NCI-H1092 (cell line): Measurements from ENCODE around the gene ZNF469.
"Not testable (repeated sequence)": the region's sequence is repeated elsewhere in the genome, so short reads cannot be mapped to it uniquely, and the experiment has no call there.

Source experiments
- DNase-seq: peaks from one replicate; lab custom pipeline; 2025; lab: John Stamatoyannopoulos, UW

Gene ZNF469

DNA sequence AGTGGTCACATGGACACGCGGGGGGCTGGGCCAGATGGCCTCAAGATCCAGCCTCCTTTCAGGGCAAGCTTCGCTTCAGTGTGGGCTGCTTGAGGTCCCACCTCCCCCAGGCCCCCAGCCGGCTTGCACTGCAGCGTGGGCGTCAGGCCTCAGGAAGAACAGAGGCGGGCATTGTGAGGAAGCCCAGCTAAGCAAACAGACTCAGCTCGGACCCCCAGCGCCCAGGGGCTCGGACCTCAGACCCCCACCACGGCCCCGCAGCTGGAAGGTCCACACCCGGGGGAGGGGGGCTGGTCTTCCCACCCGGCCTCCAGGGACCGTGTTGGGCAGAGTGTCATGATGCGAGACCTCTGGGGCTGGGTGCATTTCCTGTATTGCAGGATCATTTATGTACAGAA lies 24.7 kb upstream of the ZNF469 start:
- DNase-seq = no peak

DNA sequence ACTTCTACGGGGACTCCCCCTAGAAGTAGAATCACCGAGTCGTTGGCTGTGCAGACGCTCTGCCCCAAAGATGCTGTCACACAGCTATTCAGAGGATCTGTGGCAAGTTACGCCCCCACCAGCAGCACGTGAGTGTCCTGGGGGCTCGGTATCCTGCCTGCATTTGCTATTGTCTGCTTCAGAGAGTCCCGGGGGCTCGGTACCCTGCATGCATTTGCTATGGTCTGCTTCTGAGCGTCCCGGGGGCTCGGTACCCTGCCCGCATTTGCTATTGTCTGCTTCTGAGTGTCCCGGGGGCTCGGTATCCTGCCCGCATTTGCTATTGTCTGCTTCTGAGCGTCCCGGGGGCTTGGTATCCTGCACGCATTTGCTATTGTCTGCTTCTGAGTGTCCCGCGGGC lies 23.8 kb upstream of the ZNF469 start:
- no peak for DNase-seq

DNA sequence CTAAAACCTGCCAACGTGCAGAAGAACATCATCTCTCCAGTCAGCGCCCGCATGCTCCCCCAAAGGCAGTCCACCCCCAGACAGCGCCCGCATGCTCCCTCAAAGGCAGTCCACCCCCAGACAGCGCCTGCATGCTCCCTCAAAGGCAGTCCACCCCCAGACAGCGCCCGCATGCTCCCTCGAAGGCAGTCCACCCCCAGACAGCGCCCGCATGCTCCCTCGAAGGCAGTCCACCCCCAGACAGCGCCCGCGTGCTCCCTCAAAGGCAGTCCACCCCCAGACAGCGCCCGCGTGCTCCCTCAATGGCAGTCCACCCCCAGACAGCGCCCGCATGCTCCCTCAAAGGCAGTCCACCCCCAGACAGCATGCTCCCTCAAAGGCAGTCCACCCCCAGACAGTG lies 22.4 kb upstream of the ZNF469 start:
- not testable (repeated sequence) for DNase-seq

DNA sequence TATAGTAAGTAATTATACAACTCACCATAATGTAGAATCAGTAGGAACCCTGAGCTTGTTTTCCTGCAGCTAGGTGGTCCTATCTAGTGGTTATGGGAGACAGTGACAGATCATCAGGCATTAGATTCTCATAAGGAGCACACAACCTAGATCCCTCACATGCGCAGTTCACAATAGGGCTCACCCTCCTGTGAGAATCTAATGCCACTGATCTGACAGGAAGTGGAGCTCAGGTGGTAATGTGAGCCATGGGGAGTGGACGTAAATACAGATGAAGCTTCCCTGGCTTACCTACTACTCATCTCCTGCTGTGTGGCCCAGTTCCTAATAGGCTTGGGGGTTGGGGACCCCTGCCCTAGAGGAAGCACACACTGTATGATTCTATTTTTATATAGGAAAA lies 21.8 kb upstream of the ZNF469 start:
- no peak for DNase-seq

GRCh38 chr16:88361775-88362174 lies 21.0 kb upstream of the ZNF469 start:
- DNase-seq = no peak

DNA sequence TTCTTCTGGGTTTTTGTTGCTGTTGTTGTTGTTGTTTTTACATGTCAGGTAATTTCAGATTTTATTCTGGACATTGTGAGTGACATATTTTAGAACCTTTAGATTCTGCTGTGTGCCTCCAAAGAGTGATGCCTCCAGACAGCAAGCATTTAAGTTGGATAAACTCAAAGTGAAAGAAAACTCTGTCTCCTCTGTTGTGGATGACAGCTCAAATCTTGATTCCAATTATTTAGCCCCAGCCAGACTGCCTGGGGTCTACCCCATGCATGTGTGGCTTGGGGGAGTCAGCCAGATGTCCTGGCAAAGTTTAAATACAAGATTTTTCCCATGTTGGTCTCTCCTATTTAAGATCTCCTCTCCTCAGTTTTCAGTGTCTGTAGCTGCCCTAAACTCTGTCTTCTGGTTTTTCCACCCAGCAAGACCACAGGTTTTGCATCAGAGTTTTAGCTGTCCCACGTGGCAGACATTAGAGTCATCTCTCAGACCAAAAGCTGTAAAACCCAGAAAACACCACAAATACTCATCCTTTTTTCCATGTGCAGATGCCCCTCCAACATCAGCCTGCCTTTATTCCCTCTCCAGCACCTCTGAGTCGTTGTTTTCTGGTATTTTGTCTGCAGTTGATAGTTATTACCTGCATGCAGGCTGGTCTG lies 19.4 kb upstream of the ZNF469 start:
- DNase-seq = no peak

DNA sequence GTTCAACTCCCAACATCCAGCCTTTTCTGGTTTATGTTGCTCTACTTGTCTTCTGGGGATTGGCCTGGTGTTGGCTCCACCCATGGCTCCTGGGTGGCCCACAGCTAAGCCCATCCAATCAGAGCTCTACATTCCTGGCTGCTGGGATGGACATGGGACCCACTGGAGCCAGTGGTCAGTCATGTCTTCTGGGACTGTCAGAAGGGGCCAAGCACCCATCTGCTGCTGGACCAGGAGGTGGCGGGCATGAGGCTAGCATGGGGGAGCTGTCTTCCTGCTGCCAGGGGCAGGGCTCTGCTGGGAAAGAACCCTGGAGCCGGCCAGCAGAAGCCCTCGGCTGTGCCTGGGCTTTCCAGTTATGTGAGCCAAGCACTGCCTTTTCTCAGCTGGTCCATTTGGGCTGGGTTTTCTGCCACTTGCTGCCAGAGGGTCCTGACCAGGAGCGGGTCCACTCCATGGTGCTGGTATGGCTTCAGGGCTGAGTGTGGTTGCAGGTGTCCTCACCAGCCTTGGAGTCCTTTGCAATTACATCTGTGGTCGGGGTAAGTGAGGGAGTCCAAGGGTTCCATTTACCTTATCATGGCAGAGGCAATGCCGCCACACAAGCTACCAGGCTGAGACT lies 17.4 kb upstream of the ZNF469 start:
- no peak for DNase-seq

- DNase-seq = no peak
These were observed 16.6 kb upstream of the ZNF469 start for GRCh38 chr16:88366032-88366703.

DNA sequence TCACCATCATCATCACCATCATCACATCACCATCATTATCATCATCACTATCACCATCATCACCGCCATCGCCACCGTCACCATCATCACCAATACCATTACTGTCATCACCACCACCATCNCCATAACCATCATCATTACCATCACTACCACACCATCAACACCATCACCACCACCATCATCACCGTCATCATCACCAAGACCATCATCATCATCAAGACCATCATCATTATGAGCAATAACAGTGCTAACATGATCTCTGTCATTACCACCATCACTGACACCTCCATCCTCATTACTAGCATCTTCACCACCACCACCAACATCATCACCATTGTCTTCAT lies 16.1 kb upstream of the ZNF469 start:
- no peak for DNase-seq

GRCh38 chr16:88367560-88367959 lies 15.2 kb upstream of the ZNF469 start:
- DNase-seq = no peak

DNA sequence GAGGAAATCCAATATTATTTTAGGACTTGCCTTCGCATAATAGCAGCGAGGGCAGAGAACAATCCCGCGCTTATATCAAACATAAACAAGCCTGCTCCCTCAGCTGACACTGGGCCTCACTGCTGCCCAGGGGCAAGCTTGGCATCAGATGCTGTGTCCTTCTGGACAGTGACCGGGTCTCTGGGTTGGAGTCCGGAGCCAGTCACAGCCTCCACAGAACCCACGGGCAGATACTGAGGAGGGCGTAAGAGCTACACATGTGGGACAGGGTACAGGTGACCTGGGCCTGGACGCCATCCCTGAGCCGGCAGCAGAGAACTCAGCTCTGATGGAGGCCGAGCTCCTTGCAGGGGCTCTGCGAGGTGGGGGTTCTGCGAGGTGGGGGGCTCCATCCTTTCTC lies 14.7 kb upstream of the ZNF469 start:
- DNase-seq = no peak

DNA sequence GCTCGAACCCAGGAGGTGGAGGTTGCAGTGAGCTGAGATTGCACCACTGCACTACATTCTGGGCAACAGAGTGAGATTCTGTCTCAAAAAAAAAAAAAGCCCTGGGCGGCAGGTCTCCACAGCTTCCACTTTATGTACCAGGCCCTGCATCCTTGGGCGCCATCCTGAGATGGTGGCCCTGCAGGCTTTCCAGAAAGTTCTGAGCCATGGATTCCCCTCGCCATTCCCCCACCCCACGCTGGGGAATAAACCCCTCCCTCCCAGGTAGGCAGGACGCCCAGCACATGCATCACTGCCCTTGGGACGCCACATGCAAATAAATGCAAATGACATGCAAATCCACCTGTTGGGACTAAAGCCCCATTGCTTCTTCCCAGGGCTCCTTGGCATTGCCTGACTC lies 13.8 kb upstream of the ZNF469 start:
- DNase-seq = no peak

GRCh38 chr16:88369447-88370008 lies 13.2 kb upstream of the ZNF469 start:
- DNase-seq = no peak

- no peak for DNase-seq
These were observed 12.4 kb upstream of the ZNF469 start for GRCh38 chr16:88370365-88370764.

GRCh38 chr16:88372522-88372921 lies 10.2 kb upstream of the ZNF469 start:
- DNase-seq = no peak

DNA sequence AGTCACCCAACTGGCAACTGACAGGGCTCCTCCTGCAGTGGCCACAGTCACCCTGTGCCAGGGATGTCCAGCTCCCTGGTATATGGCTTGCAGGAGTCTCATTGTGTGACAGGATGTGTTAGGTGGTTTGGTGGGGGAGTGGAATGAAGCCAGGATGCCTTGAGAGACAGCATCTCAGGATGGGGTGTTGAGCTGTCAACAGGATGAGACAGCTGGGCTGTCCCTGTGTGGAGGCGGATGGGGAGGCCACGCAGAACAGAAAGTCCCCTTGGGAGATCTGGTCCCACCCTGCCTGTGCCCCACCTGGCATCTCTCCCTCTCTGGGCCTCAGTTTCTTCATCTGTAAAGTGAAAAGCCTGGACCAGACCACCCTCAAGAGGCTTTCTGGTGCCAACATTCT lies 9.5 kb upstream of the ZNF469 start:
- DNase-seq = no peak

- no peak for DNase-seq
These were observed 8.7 kb upstream of the ZNF469 start for GRCh38 chr16:88373927-88374492.

- DNase-seq = no peak
These were observed 8.0 kb upstream of the ZNF469 start for GRCh38 chr16:88374736-88375135.

DNA sequence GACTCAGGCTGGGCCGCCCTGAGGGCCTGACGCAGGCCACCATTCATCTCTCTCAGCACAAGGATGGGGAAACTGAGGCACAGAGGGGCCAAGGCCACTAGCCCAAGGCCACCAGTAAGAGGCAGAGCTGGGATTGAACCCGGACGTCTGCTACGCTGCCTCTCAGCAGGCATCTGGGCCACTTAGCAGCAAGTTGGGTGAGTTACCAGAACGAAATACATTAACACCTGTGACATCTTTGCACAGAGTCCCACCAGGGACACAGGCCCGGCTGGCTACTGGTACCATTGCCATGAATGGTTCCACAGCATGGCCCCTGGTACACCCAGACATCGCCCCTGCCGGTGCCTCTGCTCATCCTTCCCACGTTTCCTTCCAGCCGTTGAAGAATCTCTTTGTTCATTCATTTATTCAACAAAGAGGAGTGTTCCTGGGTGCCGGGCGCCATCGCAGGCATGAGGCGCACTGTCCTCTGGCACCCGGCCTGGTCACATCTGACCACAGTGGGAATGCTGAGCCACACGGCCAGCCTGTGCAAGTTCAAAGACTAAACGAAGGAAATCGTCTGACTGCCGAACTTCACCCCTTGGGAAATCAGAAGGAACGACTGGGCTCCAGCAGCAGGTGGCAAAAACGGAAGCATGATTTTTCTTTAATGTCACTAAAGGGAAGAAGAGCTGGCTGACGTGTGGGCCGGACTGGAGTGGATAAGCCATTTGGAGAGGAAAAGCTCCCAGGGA lies 7.4 kb upstream of the ZNF469 start:
- no peak for DNase-seq

- DNase-seq = no peak
These were observed 6.5 kb upstream of the ZNF469 start for GRCh38 chr16:88375996-88376834.
